ENCODE measurements around the gene TPR. TPM values are rescaled to one million over a fixed set of nuclear protein-coding genes. Genes with fewer than 3 reads are reported as not detected.

Gene TPR
- total RNA-seq, 3 donors from 2014 or later (not counting 1 experiment from before 2014, with no cell fraction given), result 96.8 to 137 (median 116) TPM

DNA sequence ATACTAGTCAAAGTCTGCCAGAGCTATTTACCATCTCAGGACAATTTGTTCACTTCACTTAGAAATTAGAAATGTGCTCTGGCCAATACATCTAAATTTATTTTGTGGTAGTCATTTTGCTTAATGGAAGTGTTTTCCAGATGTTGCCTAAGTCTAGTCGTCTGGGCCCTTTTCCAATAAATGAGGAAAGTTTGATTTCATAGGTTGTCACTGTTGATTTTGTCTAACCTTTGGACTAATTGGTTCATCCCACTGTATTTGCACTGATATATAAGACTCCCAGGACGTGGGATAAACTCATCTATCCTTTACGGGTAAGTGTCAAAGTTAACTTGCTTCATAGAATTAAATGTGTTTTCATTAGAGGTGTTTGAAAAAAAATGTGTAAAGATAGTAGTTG is 79.1 kb downstream of the TPR start, which contains the start of gene PRG4:
Gene PRG4 (plus strand): TSS at position 300 of the 400 bp plus-strand sequence.
- intact Hi-C loops (cut with micrococcal nuclease), result no loop called here
- H3K4me3 Mint-ChIP-seq, result no peak within 1 kb of the TSS

DNA sequence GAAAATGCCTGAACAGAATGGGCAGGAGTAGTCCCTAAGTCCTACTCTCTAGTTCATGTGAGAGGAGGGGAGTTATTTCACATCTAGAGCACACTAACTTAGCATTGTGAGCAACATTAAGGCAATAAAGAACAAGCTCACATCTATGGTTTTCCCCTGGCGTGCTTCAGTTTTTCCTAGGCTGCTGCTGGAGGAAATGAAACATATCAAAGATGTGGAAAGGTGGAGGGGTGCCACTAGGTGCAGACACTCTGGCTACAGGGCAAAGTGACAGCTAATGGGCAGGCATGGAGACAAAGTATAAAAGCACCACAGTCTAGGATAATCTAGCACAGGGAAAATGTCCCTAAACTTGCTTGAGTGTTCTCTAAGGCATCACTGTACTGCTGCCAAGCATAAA is 82.2 kb downstream of the TPR start:
- intact Hi-C loops (cut with micrococcal nuclease), result no loop called here
- H3K4me1 Mint-ChIP-seq, result no peaks in the 10 kb centered on the region
- no peak overlapping the region for H3K4me3 Mint-ChIP-seq
- no peak overlapping the region for H3K27ac Mint-ChIP-seq
- H3K27me3 Mint-ChIP-seq (ENCODE audit: low read depth in 2 of 2), result peaks cover 6 to 14% of the 10 kb centered on the region in 2 donors
- WGBS (ENCODE audit: insufficient coverage), result 88% methylated on average over 1 of the region's 1 CpG
- H3K4me1 ChIP-seq (ENCODE audit: control insufficient read depth, insufficient read depth, low read length), result no peaks in the 10 kb centered on the region
- no peak for DNase-seq
- H3K27ac ChIP-seq (ENCODE audit: low read length), result no peak overlapping the region
- H3K4me3 ChIP-seq (ENCODE audit: low read length), result no peak overlapping the region
- no peak for ATAC-seq
- no peaks in the 10 kb centered on the region for H3K9me3 Mint-ChIP-seq
- TF ChIP-seq, protein P1, sequence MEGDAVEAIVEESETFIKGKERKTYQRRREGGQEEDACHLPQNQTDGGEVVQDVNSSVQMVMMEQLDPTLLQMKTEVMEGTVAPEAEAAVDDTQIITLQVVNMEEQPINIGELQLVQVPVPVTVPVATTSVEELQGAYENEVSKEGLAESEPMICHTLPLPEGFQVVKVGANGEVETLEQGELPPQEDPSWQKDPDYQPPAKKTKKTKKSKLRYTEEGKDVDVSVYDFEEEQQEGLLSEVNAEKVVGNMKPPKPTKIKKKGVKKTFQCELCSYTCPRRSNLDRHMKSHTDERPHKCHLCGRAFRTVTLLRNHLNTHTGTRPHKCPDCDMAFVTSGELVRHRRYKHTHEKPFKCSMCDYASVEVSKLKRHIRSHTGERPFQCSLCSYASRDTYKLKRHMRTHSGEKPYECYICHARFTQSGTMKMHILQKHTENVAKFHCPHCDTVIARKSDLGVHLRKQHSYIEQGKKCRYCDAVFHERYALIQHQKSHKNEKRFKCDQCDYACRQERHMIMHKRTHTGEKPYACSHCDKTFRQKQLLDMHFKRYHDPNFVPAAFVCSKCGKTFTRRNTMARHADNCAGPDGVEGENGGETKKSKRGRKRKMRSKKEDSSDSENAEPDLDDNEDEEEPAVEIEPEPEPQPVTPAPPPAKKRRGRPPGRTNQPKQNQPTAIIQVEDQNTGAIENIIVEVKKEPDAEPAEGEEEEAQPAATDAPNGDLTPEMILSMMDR (IDR thresholded peaks at IDR 0.05), result no peak
- H3K36me3 Mint-ChIP-seq, result no peaks in the 10 kb centered on the region
- H3K36me3 ChIP-seq (ENCODE audit: control insufficient read depth, insufficient read depth, low read length), result no peaks in the 10 kb centered on the region
- H3K9me3 ChIP-seq (ENCODE audit: control insufficient read depth, insufficient read depth, low read length), result no peaks in the 10 kb centered on the region
- H3K27me3 ChIP-seq (ENCODE audit: control insufficient read depth, insufficient read depth, low read length), result no peaks in the 10 kb centered on the region

More for the DNA sequence above, 79.1 kb downstream of the TPR start, which contains the start of gene PRG4:
- Histone ChIP-seq H3K36me3 (ENCODE audit: control insufficient read depth, insufficient read depth, low read length) (no peaks in the 10 kb centered on the region), H3K27me3 (ENCODE audit: control insufficient read depth, insufficient read depth, low read length) (no peaks in the 10 kb centered on the region), H3K27ac (ENCODE audit: low read length) (no peak within 1 kb of the TSS), H3K4me3 (ENCODE audit: low read length) (no peak within 1 kb of the TSS), H3K9me3 (ENCODE audit: control insufficient read depth, insufficient read depth, low read length) (no peaks in the 10 kb centered on the region), H3K4me1 (ENCODE audit: control insufficient read depth, insufficient read depth, low read length) (no peaks in the 10 kb centered on the region)
- WGBS (ENCODE audit: insufficient coverage), result 76% methylated on average over 3 of the region's 3 CpGs
- Mint-ChIP-seq H3K27me3 (ENCODE audit: low read depth in 2 of 2) (peaks cover 0 to 14% of the 10 kb centered on the region in 2 donors), H3K4me1 (no peaks in the 10 kb centered on the region), H3K9me3 (no peaks in the 10 kb centered on the region), H3K36me3 (no peaks in the 10 kb centered on the region), H3K27ac (no peak within 1 kb of the TSS)
- TF ChIP-seq, protein P1 (IDR thresholded peaks at IDR 0.05), result no peak
- DNase-seq (no peak), ATAC-seq (no peak)

DNA sequence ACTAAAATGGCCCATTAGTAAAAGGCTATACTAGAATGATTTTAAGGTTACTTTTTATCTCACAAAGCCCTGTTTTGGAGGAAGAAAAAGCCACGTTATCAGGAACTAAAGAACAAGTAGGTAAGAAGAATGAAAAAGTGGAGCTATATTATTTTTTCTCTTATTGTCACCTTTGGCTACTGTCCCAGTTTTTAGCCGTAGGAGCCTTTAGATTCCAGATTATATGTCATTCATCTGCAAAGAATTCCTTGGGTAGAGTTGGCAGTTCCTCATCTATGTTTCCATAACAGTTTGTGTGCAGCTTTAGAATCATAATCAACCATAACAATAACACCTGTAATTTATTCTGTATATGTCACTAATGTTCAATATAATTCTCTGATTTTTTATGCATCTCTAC is 83.8 kb downstream of the TPR start:
- 100% methylated on average over 1 of the region's 2 CpGs for WGBS (ENCODE audit: insufficient coverage)

More for the DNA sequence above, 83.8 kb downstream of the TPR start:
- Histone ChIP-seq H3K4me3 (ENCODE audit: low read length) (no peak overlapping the region), H3K27ac (ENCODE audit: low read length) (no peak overlapping the region), H3K36me3 (ENCODE audit: control insufficient read depth, insufficient read depth, low read length) (no peaks in the 10 kb centered on the region), H3K9me3 (ENCODE audit: control insufficient read depth, insufficient read depth, low read length) (no peaks in the 10 kb centered on the region), H3K27me3 (ENCODE audit: control insufficient read depth, insufficient read depth, low read length) (no peaks in the 10 kb centered on the region), H3K4me1 (ENCODE audit: control insufficient read depth, insufficient read depth, low read length) (no peaks in the 10 kb centered on the region)
- Mint-ChIP-seq H3K9me3 (no peaks in the 10 kb centered on the region), H3K27ac (no peak overlapping the region), H3K4me3 (no peak overlapping the region), H3K36me3 (no peaks in the 10 kb centered on the region), H3K4me1 (no peaks in the 10 kb centered on the region), H3K27me3 (ENCODE audit: low read depth in 2 of 2) (peaks cover 15 to 29% of the 10 kb centered on the region in 2 donors)
- intact Hi-C loops (cut with micrococcal nuclease), result no loop called here
- no peak for DNase-seq
- TF ChIP-seq, protein P1 (IDR thresholded peaks at IDR 0.05), result no peak
- no peak for ATAC-seq

Measured in natural killer cell (primary cell).